SK-N-SH (cell line): ENCODE results near the gene AVPR1B. TPM values are rescaled to one million over a fixed set of nuclear protein-coding genes. Genes with fewer than 3 reads are reported as not detected.

ENCODE experiments used
- CTCF ChIA-PET: fragments of 300-600, 350-600 bp; formaldehyde crosslinking; extraction: SDS; loops from one replicate; lab custom pipeline; 2021; lab: Yijun Ruan, JAX
- POLR2A ChIA-PET: fragments of 350-600 bp; sonication (Branson Sonifier 250); formaldehyde crosslinking; extraction: SDS; loops from one replicate; lab custom pipeline; 2020; ENCODE audit warnings: antibody characterized with exemption, inconsistent platforms; lab: Yijun Ruan, JAX
- DNase-seq: peaks from one replicate; pipeline ENCODE4 v3.0.0; 2012
- H2AFZ ChIP-seq: fragments of 200-600 bp; sonication (generic); 2 replicates; pipeline ENCODE4 v1.8.1; 2016; ENCODE audit warnings: antibody characterized with exemption, mild to moderate bottlenecking, low read depth
- H3F3A ChIP-seq: fragments of 200-600 bp; sonication (generic); replicated peaks from 2 replicates; pipeline ENCODE3; 2016; ENCODE audit warnings: antibody characterized with exemption, mild to moderate bottlenecking; ENCODE audit not compliant: insufficient read depth
- H3K27ac ChIP-seq, 2 experiments: fragments of 200-500 bp in 1 of 2; fragments of 200-600 bp in 1 of 2; sonication (Bioruptor generic) in 1 of 2; sonication (generic), shearing (Covaris generic) in 1 of 2; 2 replicates each; pipeline versions ENCODE4 v1.5.1 to v1.6.1; 2014 to 2016; ENCODE audit warnings: low read depth in 2 of 2, inconsistent platforms in 1 of 2, low read length in 1 of 2, mild to moderate bottlenecking in 1 of 2, mixed read lengths in 1 of 2
- H3K27me3 ChIP-seq: fragments of 200-600 bp; sonication (generic), shearing (Covaris generic); 2 replicates; pipeline ENCODE4 v1.6.1; 2016; ENCODE audit warnings: mixed run types; ENCODE audit not compliant: insufficient read depth
- H3K36me3 ChIP-seq, 2 experiments: fragments of 200-500 bp in 1 of 2; fragments of 200-600 bp in 1 of 2; sonication (Bioruptor generic) in 1 of 2; sonication (generic) in 1 of 2; replicated peaks in 1 of 2; 2 replicates each; pipeline versions ENCODE3 to v1.5.1; 2014 to 2016; ENCODE audit warnings: low read length in 1 of 2, mild to moderate bottlenecking in 1 of 2; ENCODE audit not compliant: insufficient read depth in 2 of 2, control insufficient read depth in 1 of 2
- H3K4me1 ChIP-seq, 2 experiments: fragments of 200-500 bp in 1 of 2; fragments of 200-600 bp in 1 of 2; sonication (Bioruptor generic) in 1 of 2; sonication (generic), shearing (Covaris generic) in 1 of 2; 2 replicates each; pipeline versions ENCODE4 v1.5.1 to v1.6.1; 2014 to 2016; ENCODE audit warnings: low read depth in 1 of 2, low read length in 1 of 2, mixed run types in 1 of 2; ENCODE audit not compliant: insufficient read depth in 2 of 2, control insufficient read depth in 1 of 2
- H3K4me2 ChIP-seq: fragments of 200-600 bp; sonication (generic), shearing (Covaris generic); 2 replicates; pipeline ENCODE4 v1.6.1; 2017; ENCODE audit warnings: mixed run types
- H3K4me3 ChIP-seq, 2 experiments: fragments of 200-500 bp in 1 of 2; fragments of 200-600 bp in 1 of 2; sonication (Bioruptor generic) in 1 of 2; sonication (generic), shearing (Covaris generic) in 1 of 2; 2 replicates each; pipeline versions ENCODE4 v1.5.1 to v1.8.1; 2014 to 2016; ENCODE audit warnings: low read depth in 2 of 2, inconsistent platforms in 1 of 2, low read length in 1 of 2, mild to moderate bottlenecking in 1 of 2, mixed read lengths in 1 of 2, moderate library complexity in 1 of 2
- H3K79me2 ChIP-seq: fragments of 200-600 bp; sonication (generic); 2 replicates; pipeline ENCODE4 v1.8.1; 2017; ENCODE audit warnings: mild to moderate bottlenecking; ENCODE audit not compliant: insufficient read depth
- H3K9ac ChIP-seq: fragments of 200-600 bp; sonication (generic); 2 replicates; pipeline ENCODE4 v1.6.1; 2017; ENCODE audit warnings: mixed run types
- H3K9me2 ChIP-seq: fragments of 200-600 bp; sonication (generic); 2 replicates; pipeline ENCODE4 v1.6.1; 2017; ENCODE audit warnings: mixed run types
- H3K9me3 ChIP-seq: fragments of 200-600 bp; sonication (generic); 2 replicates; pipeline ENCODE4 v1.6.1; 2017; ENCODE audit warnings: mixed run types, mild to moderate bottlenecking, moderate library complexity
- H4K20me1 ChIP-seq: fragments of 200-600 bp; sonication (generic); 2 replicates; pipeline ENCODE4 v1.6.1; 2017; ENCODE audit warnings: mild to moderate bottlenecking, mixed run types; ENCODE audit not compliant: insufficient read depth
- CHD2 ChIP-seq: fragments of 150-350 bp; IDR thresholded peaks from 2 replicates; pipeline ENCODE4 v1.6.1; 2018; ENCODE audit warnings: low read length; ENCODE audit not compliant: partially characterized antibody
- CTCF ChIP-seq: fragments of 200-600 bp; sonication (generic); IDR thresholded peaks from 2 replicates; pipeline ENCODE4 v1.6.1; 2017; ENCODE audit warnings: antibody characterized with exemption, mild to moderate bottlenecking, moderate library complexity
- ELF1 ChIP-seq: IDR thresholded peaks from 2 replicates; pipeline ENCODE4 v1.4.0; 2012
- EP300 ChIP-seq, 2 experiments: IDR thresholded peaks; 2 replicates each; pipeline versions ENCODE4 v1.4.0 to v1.6.1; 2012; ENCODE audit warnings: borderline replicate concordance in 1 of 2, low read depth in 1 of 2, low read length in 1 of 2
- FOSL2 ChIP-seq: IDR thresholded peaks from 2 replicates; pipeline ENCODE4 v1.4.0; 2012; ENCODE audit warnings: low read depth, mild to moderate bottlenecking, moderate library complexity, borderline replicate concordance
- FOXJ3 ChIP-seq: sonication (generic); formaldehyde crosslinking; IDR thresholded peaks from 2 replicates; pipeline ENCODE4 v1.5.1; 2020; ENCODE audit warnings: mild to moderate bottlenecking, missing genetic modification reagents
- GABPA ChIP-seq: IDR thresholded peaks from 2 replicates; pipeline ENCODE4 v1.4.0; 2012; ENCODE audit warnings: low read depth, mild to moderate bottlenecking
- JUND ChIP-seq: IDR thresholded peaks from 2 replicates; pipeline ENCODE4 v1.4.0; 2012
- MXI1 ChIP-seq: IDR thresholded peaks from 2 replicates; pipeline ENCODE4 v1.6.1; 2012; ENCODE audit warnings: mild to moderate bottlenecking, low read depth, low read length, improper control_type of control experiment
- NFIC ChIP-seq: IDR thresholded peaks from 2 replicates; pipeline ENCODE4 v1.4.0; 2012; ENCODE audit warnings: borderline replicate concordance
- NRF1 ChIP-seq: IDR thresholded peaks from 2 replicates; pipeline ENCODE4 v1.6.1; 2012; ENCODE audit warnings: low read depth, mild to moderate bottlenecking, low read length
- PBX3 ChIP-seq: IDR thresholded peaks from 2 replicates; pipeline ENCODE4; 2012
- RFX5 ChIP-seq: IDR thresholded peaks from 2 replicates; pipeline ENCODE4 v1.6.1; 2012; ENCODE audit warnings: mild to moderate bottlenecking, improper control_type of control experiment, low read length
- RXRA ChIP-seq: IDR thresholded peaks from 2 replicates; pipeline ENCODE4 v1.4.0; 2012; ENCODE audit warnings: low read depth, mild to moderate bottlenecking, borderline replicate concordance
- TAF1 ChIP-seq: IDR thresholded peaks from 2 replicates; pipeline ENCODE4 v1.6.1; 2012; ENCODE audit warnings: low read depth, mild to moderate bottlenecking, low read length, moderate library complexity, borderline replicate concordance
- TCF12 ChIP-seq: IDR thresholded peaks from 2 replicates; pipeline ENCODE4 v1.4.0; 2012
- YY1 ChIP-seq: IDR thresholded peaks from 2 replicates; pipeline ENCODE4 v1.4.0; 2012; ENCODE audit warnings: low read depth, mild to moderate bottlenecking
- polyA plus RNA-seq, 3 experiments: library from polyadenylated mRNA; depleted of rRNA; stranded (reverse); fragments of >200 nt; gene quantifications; 2 replicates each; pipeline ENCODE4 v1.2.3, GENCODE V29; 2012
- TF ChIP-seq, protein P1 (sequence below): fragments of 150-350 bp; IDR thresholded peaks from 2 replicates; pipeline ENCODE4 v1.6.1; 2016; ENCODE audit warnings: mild to moderate bottlenecking, low read depth, low read length
- TF ChIP-seq, protein P2 (sequence below): fragments of 150-350 bp; IDR thresholded peaks from 2 replicates; pipeline ENCODE4 v1.6.1; 2017; ENCODE audit warnings: antibody characterized with exemption, low read length, low read depth, borderline replicate concordance

Gene AVPR1B
- polyA plus RNA-seq, 1 of the 3 experiments (the other 2 are of a cell fraction), result not detected

DNA sequence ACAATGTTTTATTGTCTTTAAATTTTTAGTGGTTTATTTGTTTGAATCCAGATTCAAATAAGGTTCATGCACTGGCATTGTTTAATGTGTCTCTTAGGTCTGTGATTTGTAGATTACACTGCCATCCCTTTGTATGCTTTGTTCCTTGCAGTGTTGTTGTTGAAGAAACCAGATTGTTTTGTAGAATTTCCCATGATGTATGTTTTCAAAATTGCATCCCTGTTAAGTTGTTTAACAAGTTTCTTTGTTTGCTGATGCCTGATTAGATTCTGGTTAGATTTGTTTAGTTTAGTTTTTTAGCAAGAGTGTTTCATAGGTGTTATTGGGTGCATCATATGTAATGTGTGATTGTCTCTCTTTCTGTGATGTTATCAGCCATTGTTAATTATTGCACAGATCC is 5.5 kb upstream of the AVPR1B start:
- H3K9me2 ChIP-seq, result no peaks in the 10 kb centered on the region
- ChIA-PET POLR2A (no interaction called here), CTCF (no interaction called here)
- no peak overlapping the region for H3K9ac ChIP-seq
- H3K36me3 ChIP-seq, result no peaks in the 10 kb centered on the region
- no peak for TF ChIP-seq RFX5
- TF ChIP-seq RXRA, result no peak
- TF ChIP-seq JUND, result no peak
- TF ChIP-seq GABPA, result no peak
- TF ChIP-seq, protein P1, sequence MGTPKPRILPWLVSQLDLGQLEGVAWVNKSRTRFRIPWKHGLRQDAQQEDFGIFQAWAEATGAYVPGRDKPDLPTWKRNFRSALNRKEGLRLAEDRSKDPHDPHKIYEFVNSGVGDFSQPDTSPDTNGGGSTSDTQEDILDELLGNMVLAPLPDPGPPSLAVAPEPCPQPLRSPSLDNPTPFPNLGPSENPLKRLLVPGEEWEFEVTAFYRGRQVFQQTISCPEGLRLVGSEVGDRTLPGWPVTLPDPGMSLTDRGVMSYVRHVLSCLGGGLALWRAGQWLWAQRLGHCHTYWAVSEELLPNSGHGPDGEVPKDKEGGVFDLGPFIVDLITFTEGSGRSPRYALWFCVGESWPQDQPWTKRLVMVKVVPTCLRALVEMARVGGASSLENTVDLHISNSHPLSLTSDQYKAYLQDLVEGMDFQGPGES, result no peak
- no peak for TF ChIP-seq CTCF
- TF ChIP-seq EP300 (IDR thresholded peaks at IDR 0.05; ENCODE audit: borderline replicate concordance in 1 of 2, low read depth in 1 of 2, low read length in 1 of 2), result no peak
- no peak for TF ChIP-seq NFIC
- TF ChIP-seq YY1, result no peak
- TF ChIP-seq FOXJ3, result no peak
- no peak for TF ChIP-seq FOSL2
- no peak for TF ChIP-seq ELF1
- no peak for TF ChIP-seq TCF12
- TF ChIP-seq, protein P2, sequence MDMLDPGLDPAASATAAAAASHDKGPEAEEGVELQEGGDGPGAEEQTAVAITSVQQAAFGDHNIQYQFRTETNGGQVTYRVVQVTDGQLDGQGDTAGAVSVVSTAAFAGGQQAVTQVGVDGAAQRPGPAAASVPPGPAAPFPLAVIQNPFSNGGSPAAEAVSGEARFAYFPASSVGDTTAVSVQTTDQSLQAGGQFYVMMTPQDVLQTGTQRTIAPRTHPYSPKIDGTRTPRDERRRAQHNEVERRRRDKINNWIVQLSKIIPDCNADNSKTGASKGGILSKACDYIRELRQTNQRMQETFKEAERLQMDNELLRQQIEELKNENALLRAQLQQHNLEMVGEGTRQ, result no peak
- no peak for TF ChIP-seq MXI1
- no peak for TF ChIP-seq TAF1
- no peak for TF ChIP-seq NRF1
- TF ChIP-seq PBX3, result no peak
- no peak for TF ChIP-seq CHD2
- H4K20me1 ChIP-seq, result no peaks in the 10 kb centered on the region
- H3K4me3 ChIP-seq, result no peak overlapping the region
- DNase-seq, result no peak
- peaks cover 0 to 3% of the 10 kb centered on the region in 2 experiments; a peak in 1 of 4 replicates for H3K4me1 ChIP-seq
- H3K27ac ChIP-seq, result no peak overlapping the region
- H3K27me3 ChIP-seq, result peaks cover 26% of the 10 kb centered on the region
- no peak overlapping the region for H3K4me2 ChIP-seq
- no peaks in the 10 kb centered on the region for H3K79me2 ChIP-seq
- no peaks in the 10 kb centered on the region for H3F3A ChIP-seq
- no peak overlapping the region for H2AFZ ChIP-seq
- H3K9me3 ChIP-seq, result peaks cover 10% of the 10 kb centered on the region; the same call in 1 of the 2 replicates
